SU-DHL-6 (cell line): Measurements from ENCODE around the gene TCP11L2.
A peak's percentile ranks its signal among the peaks of the same experiment; 100 is the strongest.

Experiments
- CTCF ChIP-seq: fragments of 200-600 bp; sonication (generic); IDR thresholded peaks from one replicate; pipeline ENCODE4 v1.5.1; 2017; ENCODE audit warnings: antibody characterized with exemption, mild to moderate bottlenecking, low read length, moderate library complexity; ENCODE audit not compliant: insufficient read depth, poor library complexity, severe bottlenecking
- EZH2phosphoT487 ChIP-seq: fragments of 200-600 bp; sonication (generic), shearing (Covaris generic); conservative IDR thresholded peaks from 2 replicates; pipeline ENCODE4 v1.6.1; 2018; ENCODE audit warnings: mild to moderate bottlenecking, antibody characterized with exemption, low read length, moderate library complexity, mixed read lengths

GRCh38 chr12:106357549-106358395, 55.2 kb downstream of the TCP11L2 start, which contains the start of gene POLR3B:
- peak; percentile 79 for TF ChIP-seq CTCF
- TF ChIP-seq EZH2phosphoT487: no peak
